ENCODE measurements around the gene INPP5A.

DNA sequence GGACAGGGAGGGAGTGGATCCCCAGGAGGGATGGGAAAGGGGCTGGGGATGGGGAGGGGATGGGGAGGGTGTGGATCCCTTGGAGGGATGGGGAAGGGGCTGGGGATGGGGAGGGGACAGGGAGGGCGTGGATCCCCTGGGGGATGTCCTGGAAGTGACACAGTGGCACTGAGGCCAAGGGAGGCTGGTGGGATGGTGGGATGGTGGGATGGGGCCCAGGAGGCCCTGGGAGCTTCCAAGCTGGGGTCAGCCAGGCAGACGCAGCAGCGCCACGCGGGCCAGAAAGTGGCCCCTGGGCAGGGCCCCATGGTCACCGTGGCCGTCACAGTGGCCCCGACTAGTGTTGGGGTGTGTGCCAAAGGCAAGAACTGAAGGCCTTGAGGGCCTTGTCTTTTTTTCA lies 67.8 kb downstream of the INPP5A start:
- TF ChIP-seq, protein P1, sequence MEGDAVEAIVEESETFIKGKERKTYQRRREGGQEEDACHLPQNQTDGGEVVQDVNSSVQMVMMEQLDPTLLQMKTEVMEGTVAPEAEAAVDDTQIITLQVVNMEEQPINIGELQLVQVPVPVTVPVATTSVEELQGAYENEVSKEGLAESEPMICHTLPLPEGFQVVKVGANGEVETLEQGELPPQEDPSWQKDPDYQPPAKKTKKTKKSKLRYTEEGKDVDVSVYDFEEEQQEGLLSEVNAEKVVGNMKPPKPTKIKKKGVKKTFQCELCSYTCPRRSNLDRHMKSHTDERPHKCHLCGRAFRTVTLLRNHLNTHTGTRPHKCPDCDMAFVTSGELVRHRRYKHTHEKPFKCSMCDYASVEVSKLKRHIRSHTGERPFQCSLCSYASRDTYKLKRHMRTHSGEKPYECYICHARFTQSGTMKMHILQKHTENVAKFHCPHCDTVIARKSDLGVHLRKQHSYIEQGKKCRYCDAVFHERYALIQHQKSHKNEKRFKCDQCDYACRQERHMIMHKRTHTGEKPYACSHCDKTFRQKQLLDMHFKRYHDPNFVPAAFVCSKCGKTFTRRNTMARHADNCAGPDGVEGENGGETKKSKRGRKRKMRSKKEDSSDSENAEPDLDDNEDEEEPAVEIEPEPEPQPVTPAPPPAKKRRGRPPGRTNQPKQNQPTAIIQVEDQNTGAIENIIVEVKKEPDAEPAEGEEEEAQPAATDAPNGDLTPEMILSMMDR (IDR thresholded peaks at IDR 0.05): no peak
- no peak for TF ChIP-seq POLR2A (IDR thresholded peaks at IDR 0.05)
